G401.6 (cell line): Measurements from ENCODE around the gene NR1H4.
"Not testable (repeated sequence)": the region's sequence is repeated elsewhere in the genome, so short reads cannot be mapped to it uniquely, and the experiment has no call there.

Experiments
- FAIRE-seq: peaks from 2 replicates; lab custom pipeline; 2012; peaks lifted over from hg19 to GRCh38; lab: Jason Lieb, UNC

Gene NR1H4

GRCh38 chr12:100473716-100474150 lies at the start of gene NR1H4:
NR1H4 (plus strand) TSS chr12:100473866; CDS start chr12:100493324, 19,458 bp downstream.
- no peak for FAIRE-seq

- no peak for FAIRE-seq
Observed at GRCh38 chr12:100426145-100426544, 47.5 kb upstream of the NR1H4 start.

DNA sequence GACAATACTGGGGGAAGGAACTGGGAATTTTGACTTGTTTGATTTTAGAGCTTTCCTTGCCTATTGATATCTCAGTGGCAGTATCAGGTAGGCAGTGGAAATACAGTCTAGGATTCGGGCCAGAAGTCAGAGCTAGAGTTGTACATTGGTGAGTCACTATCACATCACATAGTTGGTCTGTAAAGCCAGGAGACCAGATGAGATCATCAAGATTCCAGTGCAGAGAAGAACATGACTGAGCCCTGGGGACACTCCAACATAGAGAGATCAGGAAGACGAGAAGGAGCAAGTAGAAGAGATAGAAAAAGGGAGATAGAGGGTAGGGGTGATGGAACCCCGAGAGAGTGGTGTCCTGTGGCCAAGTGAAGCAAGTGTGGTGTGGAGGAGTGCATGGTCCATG lies 46.6 kb upstream of the NR1H4 start:
- FAIRE-seq, result no peak

DNA sequence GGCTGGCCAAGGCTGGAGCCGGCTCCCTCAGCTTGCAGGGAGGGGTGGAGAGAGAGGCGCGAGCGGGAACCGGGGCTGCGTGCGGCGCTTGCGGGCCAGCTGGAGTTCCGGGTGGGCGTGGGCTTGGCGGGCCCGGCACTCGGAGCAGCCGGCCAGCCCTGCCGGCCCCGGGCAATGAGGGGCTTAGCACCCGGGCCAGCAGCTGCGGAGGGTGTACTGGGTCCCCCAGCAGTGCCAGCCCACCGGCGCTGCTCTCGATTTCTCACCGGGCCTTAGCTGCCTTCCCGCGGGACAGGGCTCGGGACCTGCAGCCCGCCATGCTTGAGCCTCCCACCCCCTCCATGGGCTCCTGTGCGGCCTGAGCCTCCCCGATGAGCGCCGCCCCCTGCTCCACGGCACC lies 43.4 kb upstream of the NR1H4 start:
- not testable (repeated sequence) for FAIRE-seq

GRCh38 chr12:100433701-100434100 lies 40.0 kb upstream of the NR1H4 start:
- FAIRE-seq, result no peak

DNA sequence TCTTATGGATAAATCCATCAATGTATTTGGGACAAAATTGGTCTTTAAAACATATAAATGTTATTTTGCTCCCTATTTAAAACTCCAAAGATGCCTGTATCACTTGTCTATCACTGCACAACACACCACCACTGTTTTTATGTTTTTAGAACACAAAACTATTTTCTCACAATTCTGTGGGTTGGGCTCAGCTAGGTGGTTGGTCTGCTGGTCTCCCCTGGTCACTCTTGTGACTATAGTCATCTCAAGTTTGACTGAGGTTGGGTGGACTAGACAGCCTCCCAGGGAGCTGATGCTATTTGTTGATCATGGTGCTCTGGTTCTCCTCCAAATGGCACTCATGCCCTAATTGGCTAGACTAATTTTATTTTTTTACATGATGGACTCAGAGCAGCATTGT lies 39.5 kb upstream of the NR1H4 start:
- no peak for FAIRE-seq

DNA sequence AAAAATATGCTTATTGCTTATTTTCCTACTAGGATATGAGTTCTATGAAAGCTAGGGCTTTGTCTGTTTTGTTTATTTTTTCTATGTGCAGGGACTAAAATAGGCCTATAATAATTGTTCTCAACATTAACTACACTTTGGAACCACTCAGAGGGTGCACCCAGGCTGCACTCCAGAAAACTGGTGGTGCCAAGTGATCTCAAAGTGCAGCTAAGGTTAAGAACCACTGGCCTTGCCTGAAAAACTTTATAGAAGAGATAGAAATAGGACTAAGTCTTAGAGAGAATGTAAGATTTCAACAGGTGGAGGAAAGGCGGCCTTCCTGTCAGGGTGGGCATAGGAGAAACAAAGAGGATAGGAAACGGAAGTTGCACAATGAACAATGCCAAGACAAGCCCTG lies 37.7 kb upstream of the NR1H4 start:
- no peak for FAIRE-seq

DNA sequence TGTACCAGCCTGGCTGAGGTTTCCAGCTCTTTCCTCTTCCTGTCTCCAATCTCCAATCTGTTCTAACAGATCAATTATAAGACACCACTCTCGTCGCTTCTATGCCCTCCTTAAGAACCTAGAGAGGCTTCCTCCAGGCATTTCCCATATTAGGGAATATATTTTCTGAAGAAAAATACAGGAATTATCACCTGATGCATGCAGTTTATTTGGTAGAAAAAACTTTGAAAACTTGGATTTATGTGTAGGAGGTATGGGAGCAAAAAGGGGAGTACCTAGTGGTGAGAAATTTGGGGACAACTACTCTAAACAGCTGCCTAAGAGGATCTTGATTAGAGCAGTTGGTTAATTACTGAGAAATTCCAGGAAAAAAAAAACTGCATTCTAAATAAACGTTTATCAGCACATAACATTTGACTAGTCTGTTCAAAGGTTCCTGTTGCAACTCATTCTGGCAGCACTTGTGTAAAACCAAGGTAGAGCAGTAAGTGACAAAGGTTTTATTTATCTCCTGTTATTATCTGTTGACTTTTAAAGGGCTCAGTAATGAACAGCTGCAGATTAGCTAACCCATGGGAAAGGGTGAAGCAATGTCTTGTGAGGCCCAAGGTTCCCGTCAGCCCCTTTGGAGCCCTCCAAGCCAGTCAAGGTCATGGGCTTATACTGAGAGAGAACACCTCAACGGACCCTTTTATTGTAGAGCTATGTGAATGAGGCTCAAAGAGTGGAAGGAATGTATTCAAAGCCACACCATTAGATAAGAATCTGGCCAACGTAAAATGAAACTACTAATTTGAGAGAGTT lies 36.4 kb upstream of the NR1H4 start:
- no peak for FAIRE-seq

- FAIRE-seq, result no peak
Observed at GRCh38 chr12:100439797-100440196, 33.9 kb upstream of the NR1H4 start.

- FAIRE-seq, result no peak
Observed at GRCh38 chr12:100442403-100442802, 31.3 kb upstream of the NR1H4 start.

- FAIRE-seq, result no peak
Observed at GRCh38 chr12:100443434-100443833, 30.2 kb upstream of the NR1H4 start.

- FAIRE-seq, result no peak
Observed at GRCh38 chr12:100445081-100445481, 28.6 kb upstream of the NR1H4 start.

GRCh38 chr12:100447381-100447780 lies 26.3 kb upstream of the NR1H4 start:
- no peak for FAIRE-seq

DNA sequence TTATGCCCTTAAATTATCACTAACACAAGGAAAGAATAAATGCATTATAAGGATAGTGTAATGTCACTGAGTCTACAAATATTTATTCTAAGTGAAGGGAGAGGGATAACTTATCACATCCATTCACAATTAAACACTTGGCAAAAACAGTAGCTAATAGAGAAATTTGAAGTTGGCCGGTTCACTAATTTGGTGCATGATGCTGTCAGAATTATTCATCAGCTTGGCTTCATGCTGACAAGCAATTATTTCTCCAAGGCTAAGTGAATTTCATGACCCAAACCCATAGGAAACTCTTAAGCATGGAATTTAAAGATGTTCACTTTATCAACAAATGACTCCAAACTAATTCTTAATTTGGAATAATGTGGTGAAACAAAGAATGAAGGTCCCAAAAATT lies 25.0 kb upstream of the NR1H4 start:
- no peak for FAIRE-seq

- no peak for FAIRE-seq
Observed at GRCh38 chr12:100450735-100451134, 22.9 kb upstream of the NR1H4 start.

DNA sequence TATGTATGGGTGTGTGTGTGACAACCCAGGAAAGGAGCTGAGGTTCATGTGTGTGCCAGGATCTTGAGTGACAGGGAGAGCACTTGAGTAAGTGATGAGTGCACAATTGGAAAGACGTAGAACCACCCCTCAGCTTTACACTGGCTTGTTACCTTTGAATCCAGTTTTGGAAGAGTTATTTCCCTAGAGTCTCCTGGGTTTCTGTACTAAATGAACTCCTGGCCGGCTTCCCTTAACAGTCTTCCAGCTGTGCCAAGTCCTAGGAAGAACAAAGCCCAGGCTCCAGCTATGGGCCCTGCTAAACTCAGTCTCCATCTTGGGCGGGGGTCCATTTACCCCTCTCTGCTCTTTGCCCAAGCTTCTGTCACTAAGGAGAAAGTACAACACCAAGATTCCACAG lies 19.7 kb upstream of the NR1H4 start:
- FAIRE-seq, result no peak

DNA sequence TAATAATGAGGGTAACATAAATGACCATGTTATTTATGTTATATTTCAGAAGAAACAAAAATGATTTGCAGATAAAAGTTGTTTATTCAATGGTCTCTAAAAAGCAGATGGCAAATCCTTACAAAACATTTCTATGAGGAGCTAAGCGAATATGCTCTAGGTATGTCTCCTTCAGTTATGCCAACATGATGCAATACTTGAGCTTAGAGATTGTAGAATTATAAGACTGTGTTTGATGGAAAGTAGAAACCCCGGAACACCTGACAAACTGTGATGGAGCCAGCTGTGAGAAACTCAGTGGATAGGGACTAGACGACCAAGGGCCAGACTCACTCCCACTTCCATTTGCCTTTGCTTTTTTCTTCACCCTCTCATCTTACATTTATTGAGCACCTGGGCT lies 17.8 kb upstream of the NR1H4 start:
- no peak for FAIRE-seq

DNA sequence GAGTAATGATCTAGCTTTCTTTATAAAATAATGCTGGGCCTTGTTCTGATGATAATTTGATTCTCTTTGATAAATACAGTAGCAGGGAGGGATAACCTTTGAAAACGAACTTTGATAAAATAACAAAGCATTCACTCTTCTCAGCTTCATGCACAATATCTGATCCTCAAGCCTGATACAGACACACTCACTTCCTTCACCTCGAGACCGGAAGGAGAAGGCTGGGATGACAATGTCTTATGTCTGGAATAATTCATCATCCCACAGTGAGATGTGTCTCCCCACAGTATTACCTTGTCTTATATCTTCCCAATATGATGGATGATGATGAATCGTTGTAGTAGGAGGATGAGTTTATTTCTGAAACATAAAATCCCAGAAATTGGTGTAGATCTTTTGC lies 15.5 kb upstream of the NR1H4 start:
- FAIRE-seq, result no peak

GRCh38 chr12:100460702-100461101 lies 13.0 kb upstream of the NR1H4 start:
- no peak for FAIRE-seq

DNA sequence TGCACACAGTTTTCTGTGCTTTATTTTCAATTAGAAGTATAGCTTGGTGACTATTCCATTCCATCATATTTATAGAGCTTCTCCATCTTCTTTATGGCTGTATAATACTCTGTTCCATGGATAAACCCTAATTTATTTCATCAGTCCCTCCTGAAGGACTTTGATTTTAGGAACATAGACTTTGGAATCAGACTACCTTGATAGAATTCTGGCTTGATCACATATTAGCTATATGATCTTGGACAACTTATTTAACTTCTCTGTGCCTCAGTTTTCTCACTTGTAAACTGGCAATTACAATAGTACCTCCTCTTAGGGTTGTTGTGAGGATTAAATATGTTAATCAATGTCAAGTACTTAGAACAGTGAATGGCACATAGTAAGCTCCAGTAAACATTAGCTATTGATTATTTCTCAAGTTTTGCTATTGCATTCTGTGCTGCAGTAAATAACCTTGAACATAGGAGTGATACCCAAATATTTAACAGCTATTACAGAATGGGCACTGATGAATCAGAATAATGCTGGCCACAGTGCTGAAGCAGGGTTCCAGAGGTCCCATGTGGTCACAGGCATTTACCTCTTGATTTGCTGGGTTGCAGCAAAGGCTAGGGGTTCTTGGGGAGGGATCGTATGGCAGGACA lies 12.2 kb upstream of the NR1H4 start:
- FAIRE-seq, result no peak

DNA sequence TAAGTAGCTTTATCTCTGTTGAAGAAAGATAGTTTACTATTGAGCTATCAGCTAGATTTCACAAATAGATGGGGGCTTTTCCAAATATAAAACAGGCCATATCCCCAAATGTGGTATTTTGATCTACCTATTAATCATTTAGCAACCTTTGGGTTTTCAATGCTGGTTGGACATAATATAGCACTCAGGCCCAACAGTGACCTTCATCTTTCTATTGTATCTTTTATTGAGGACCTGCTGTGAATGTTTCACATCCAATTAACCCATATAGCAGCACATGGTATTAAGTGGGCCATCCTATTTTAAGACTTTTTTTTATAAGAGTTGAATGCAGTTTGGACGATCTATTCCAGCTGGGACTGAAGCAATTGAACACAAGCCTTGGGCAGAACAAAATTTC lies 10.0 kb upstream of the NR1H4 start:
- FAIRE-seq, result no peak

DNA sequence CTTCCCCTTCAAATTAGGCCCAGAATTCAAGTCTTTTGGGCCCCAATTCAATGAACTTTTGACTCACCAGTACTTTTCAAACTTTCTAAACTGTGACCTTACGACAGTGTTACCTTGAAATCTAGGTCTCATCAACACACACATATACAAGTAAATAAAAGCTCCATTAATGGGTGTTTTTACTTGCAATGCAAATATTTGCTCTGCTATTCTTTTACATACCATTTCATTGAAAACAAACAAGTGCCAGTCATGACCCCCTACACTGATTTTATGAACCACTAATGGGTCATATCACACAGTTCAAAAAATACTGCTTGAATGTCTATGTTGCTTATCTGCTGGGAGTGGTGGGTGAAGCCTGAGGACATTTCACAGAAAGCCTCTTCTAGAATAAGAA lies 9.1 kb upstream of the NR1H4 start:
- FAIRE-seq, result no peak

- no peak for FAIRE-seq
Observed at GRCh38 chr12:100468126-100468525, 5.5 kb upstream of the NR1H4 start.

DNA sequence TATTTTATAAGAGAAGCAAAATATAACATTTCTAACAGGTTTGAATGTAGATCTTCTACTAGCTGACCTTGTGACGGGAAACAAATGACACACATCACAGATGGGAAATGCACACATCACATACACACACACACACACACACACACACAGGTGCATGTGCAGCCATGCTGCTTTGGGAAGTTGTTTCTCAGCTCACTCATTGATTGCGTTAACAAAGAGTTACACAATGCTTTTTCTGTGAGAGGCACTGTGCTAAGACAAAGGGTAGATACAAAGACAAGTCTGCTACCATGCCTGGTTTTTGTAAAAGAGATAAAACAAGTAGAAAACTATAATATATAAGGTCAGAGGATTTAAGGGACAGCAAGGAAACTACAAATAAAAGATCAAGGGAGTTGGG lies 1.3 kb upstream of the NR1H4 start:
- FAIRE-seq, result no peak
